ENCODE measurements around the gene DMD. TPM values are rescaled to one million over a fixed set of nuclear protein-coding genes. Genes with fewer than 3 reads are reported as not detected.
"Not testable (repeated sequence)": the region's sequence is repeated elsewhere in the genome, so short reads cannot be mapped to it uniquely, and the experiment has no call there.

Gene DMD
- total RNA-seq, 2 donors from 2014 or later, result 19.6 to 24.9 TPM

- H3K4me3 Mint-ChIP-seq, result no peak overlapping the region
- peaks cover 9% of the 10 kb centered on the region for H3K36me3 Mint-ChIP-seq (ENCODE audit: low read depth)
- no CpG with 5 or more reads among the region's 1 CpG for WGBS, 2 experiments (ENCODE audit: insufficient coverage in 1 of 2, insufficient read length in 1 of 2)
- H3K36me3 ChIP-seq (ENCODE audit: control insufficient read depth, insufficient read depth, low read length), result no peaks in the 10 kb centered on the region
- no peaks in the 10 kb centered on the region for H3K9me3 ChIP-seq (ENCODE audit: control insufficient read depth, low read length)
- H3K4me3 ChIP-seq (ENCODE audit: low read length), result no peak overlapping the region
- H3K4me1 Mint-ChIP-seq, result peaks cover 26% of the 10 kb centered on the region
- no peaks in the 10 kb centered on the region for H3K27me3 Mint-ChIP-seq (ENCODE audit: insufficient read depth)
- H3K27me3 ChIP-seq (ENCODE audit: control insufficient read depth, insufficient read depth, low read length, poor library complexity, severe bottlenecking), result no peaks in the 10 kb centered on the region
- H3K27ac ChIP-seq (ENCODE audit: low read depth, low read length), result no peak overlapping the region
- TF ChIP-seq CTCF (conservative IDR thresholded peaks at IDR 0.05), result no peak
- H3K4me1 ChIP-seq (ENCODE audit: control insufficient read depth, insufficient read depth, low read length), result no peaks in the 10 kb centered on the region
- peaks cover 10% of the 10 kb centered on the region for H3K9me3 Mint-ChIP-seq
- H3K27ac Mint-ChIP-seq, result no peak overlapping the region
- H3K9ac ChIP-seq (ENCODE audit: extremely low read depth, low read length, poor library complexity, severe bottlenecking), result no peak overlapping the region
- DNase-seq, result no peak
These were observed 124.5 kb downstream of the DMD start for GRCh38 chrX:33086886-33087285.

- H3K27me3 Mint-ChIP-seq (ENCODE audit: insufficient read depth), result no peaks in the 10 kb centered on the region
- 94 to 100% methylated on average over 1 of the region's 1 CpG for WGBS, 2 experiments (ENCODE audit: insufficient coverage in 1 of 2, insufficient read length in 1 of 2)
- H3K27me3 ChIP-seq (ENCODE audit: control insufficient read depth, insufficient read depth, low read length, poor library complexity, severe bottlenecking), result no peaks in the 10 kb centered on the region
- H3K27ac Mint-ChIP-seq, result no peak overlapping the region
- no peak overlapping the region for H3K9ac ChIP-seq (ENCODE audit: extremely low read depth, low read length, poor library complexity, severe bottlenecking)
- no peak for TF ChIP-seq CTCF (conservative IDR thresholded peaks at IDR 0.05)
- peaks cover 21% of the 10 kb centered on the region for H3K4me1 Mint-ChIP-seq
- H3K36me3 Mint-ChIP-seq (ENCODE audit: low read depth), result peaks cover 21% of the 10 kb centered on the region
- H3K9me3 ChIP-seq (ENCODE audit: control insufficient read depth, low read length), result no peaks in the 10 kb centered on the region
- no peak for DNase-seq
- H3K27ac ChIP-seq (ENCODE audit: low read depth, low read length), result no peak overlapping the region
- no peaks in the 10 kb centered on the region for H3K36me3 ChIP-seq (ENCODE audit: control insufficient read depth, insufficient read depth, low read length)
- H3K4me1 ChIP-seq (ENCODE audit: control insufficient read depth, insufficient read depth, low read length), result no peaks in the 10 kb centered on the region
- H3K9me3 Mint-ChIP-seq, result peaks cover 44% of the 10 kb centered on the region
- no peak overlapping the region for H3K4me3 ChIP-seq (ENCODE audit: low read length)
- H3K4me3 Mint-ChIP-seq, result no peak overlapping the region
These were observed 129.0 kb downstream of the DMD start for GRCh38 chrX:33082371-33082770.

- Histone ChIP-seq H3K4me3 (ENCODE audit: low read length) (no peak overlapping the region), H3K36me3 (ENCODE audit: control insufficient read depth, insufficient read depth, low read length) (no peaks in the 10 kb centered on the region), H3K9me3 (ENCODE audit: control insufficient read depth, low read length) (no peaks in the 10 kb centered on the region), H3K27ac (ENCODE audit: low read depth, low read length) (no peak overlapping the region), H3K9ac (ENCODE audit: extremely low read depth, low read length, poor library complexity, severe bottlenecking) (no peak overlapping the region), H3K27me3 (ENCODE audit: control insufficient read depth, insufficient read depth, low read length, poor library complexity, severe bottlenecking) (no peaks in the 10 kb centered on the region), H3K4me1 (ENCODE audit: control insufficient read depth, insufficient read depth, low read length) (no peaks in the 10 kb centered on the region)
- no peak overlapping the region for H3K4me3 Mint-ChIP-seq
- no peak overlapping the region for H3K27ac Mint-ChIP-seq
- H3K9me3 Mint-ChIP-seq, result peaks cover 53% of the 10 kb centered on the region
- no peak for DNase-seq
- whole genome bisulfite sequencing, 2 experiments (ENCODE audit: insufficient coverage in 1 of 2, insufficient read length in 1 of 2), result 96% methylated on average over 3 of the region's 3 CpGs; no CpG with 5 or more reads in 1 of the 2 experiments
- H3K27me3 Mint-ChIP-seq (ENCODE audit: insufficient read depth), result no peaks in the 10 kb centered on the region
- H3K36me3 Mint-ChIP-seq (ENCODE audit: low read depth), result peaks cover 22% of the 10 kb centered on the region
- H3K4me1 Mint-ChIP-seq, result peaks cover 10% of the 10 kb centered on the region
- no peak for TF ChIP-seq CTCF (conservative IDR thresholded peaks at IDR 0.05)
These were observed 133.1 kb downstream of the DMD start for GRCh38 chrX:33078273-33078672.

- not testable (repeated sequence) for DNase-seq; H3K27ac Mint-ChIP-seq; H3K4me3 Mint-ChIP-seq; H3K36me3 ChIP-seq (ENCODE audit: control insufficient read depth, insufficient read depth, low read length); H3K9me3 ChIP-seq (ENCODE audit: control insufficient read depth, low read length); H3K4me3 ChIP-seq (ENCODE audit: low read length); H3K27me3 ChIP-seq (ENCODE audit: control insufficient read depth, insufficient read depth, low read length, poor library complexity, severe bottlenecking); H3K4me1 Mint-ChIP-seq; H3K27ac ChIP-seq (ENCODE audit: low read depth, low read length); H3K9ac ChIP-seq (ENCODE audit: extremely low read depth, low read length, poor library complexity, severe bottlenecking); H3K4me1 ChIP-seq (ENCODE audit: control insufficient read depth, insufficient read depth, low read length); H3K27me3 Mint-ChIP-seq (ENCODE audit: insufficient read depth)
- 95 to 100% methylated on average over 3 to 7 of the region's 11 CpGs for WGBS, 2 experiments (ENCODE audit: insufficient coverage in 1 of 2, insufficient read length in 1 of 2)
- H3K36me3 Mint-ChIP-seq (ENCODE audit: low read depth), result peaks cover 13% of the 10 kb centered on the region
- H3K9me3 Mint-ChIP-seq, result peaks cover 25% of the 10 kb centered on the region
These were observed 137.7 kb downstream of the DMD start for GRCh38 chrX:33073660-33074059.
